SK-N-SH treated with all-trans-retinoic acid at 6 μM for 48 hours (cell line): Measurements from ENCODE around the gene KMT2B.

Source experiments
- ATAC-seq: fragments of 200-7000 bp; cut with Tn5 transposase; 3 replicates; pipeline ENCODE4 v1.9.1; 2020; ENCODE audit warnings: mild to moderate bottlenecking, moderate library complexity
- ARNTL ChIP-seq: fragments of 450-650 bp; formaldehyde crosslinking; IDR thresholded peaks from 2 replicates; pipeline ENCODE4 v1.5.0; 2020; ENCODE audit warnings: low read depth, mild to moderate bottlenecking, moderate library complexity, borderline replicate concordance
- CREB5 ChIP-seq: fragments of 250-450 bp; sonication (Bioruptor Pico); IDR thresholded peaks from 2 replicates; pipeline ENCODE4 v1.5.1; 2020; ENCODE audit warnings: low read depth, mild to moderate bottlenecking, moderate library complexity
- CSDC2 ChIP-seq: fragments of 250-450 bp; sonication (Bioruptor Pico); IDR thresholded peaks from 2 replicates; pipeline ENCODE4 v1.5.0; 2020; ENCODE audit warnings: mild to moderate bottlenecking, moderate library complexity
- CSRNP3 ChIP-seq: fragments of 250-450 bp; sonication (Bioruptor Pico); IDR thresholded peaks from 2 replicates; pipeline ENCODE4 v1.5.1; 2021; ENCODE audit warnings: mild to moderate bottlenecking, moderate library complexity
- ESRRG ChIP-seq: fragments of 250-450 bp; sonication (Bioruptor Pico); IDR thresholded peaks from 2 replicates; pipeline ENCODE4 v1.6.1; 2021; ENCODE audit warnings: mild to moderate bottlenecking
- GLIS3 ChIP-seq: fragments of 250-450 bp; sonication (Bioruptor Pico); IDR thresholded peaks from 2 replicates; pipeline ENCODE4 v1.5.0; 2020; ENCODE audit warnings: mild to moderate bottlenecking, moderate library complexity
- ISL1 ChIP-seq: fragments of 250-450 bp; sonication (Bioruptor Pico); IDR thresholded peaks from 2 replicates; pipeline ENCODE4 v2.1.2; 2022; ENCODE audit warnings: mild to moderate bottlenecking, moderate library complexity
- OSR1 ChIP-seq: fragments of 250-450 bp; sonication (Bioruptor Pico); IDR thresholded peaks from 2 replicates; pipeline ENCODE4 v1.8.0; 2022; ENCODE audit warnings: moderate library complexity, mild to moderate bottlenecking, inconsistent platforms
- PATZ1 ChIP-seq: fragments of 250-450 bp; sonication (Bioruptor Pico); IDR thresholded peaks from 2 replicates; pipeline ENCODE4 v1.8.0; 2020; ENCODE audit warnings: mild to moderate bottlenecking, moderate library complexity, borderline replicate concordance
- PPARA ChIP-seq: fragments of 250-450 bp; sonication (Bioruptor Pico); IDR thresholded peaks from 2 replicates; pipeline ENCODE4 v1.5.0; 2020; ENCODE audit warnings: mild to moderate bottlenecking, borderline replicate concordance
- RARB ChIP-seq: fragments of 250-450 bp; sonication (Bioruptor Pico); IDR thresholded peaks from 2 replicates; pipeline ENCODE4 v1.8.0; 2021; ENCODE audit warnings: mild to moderate bottlenecking, moderate library complexity
- SNAI2 ChIP-seq: fragments of 250-450 bp; sonication (Bioruptor Pico); IDR thresholded peaks from 2 replicates; pipeline ENCODE4 v1.5.0; 2020; ENCODE audit warnings: mild to moderate bottlenecking, moderate library complexity
- TCF4 ChIP-seq: fragments of 250-450 bp; sonication (Bioruptor Pico); IDR thresholded peaks from 2 replicates; pipeline ENCODE4 v1.8.0; 2021; ENCODE audit warnings: mild to moderate bottlenecking, moderate library complexity, borderline replicate concordance
- TOX ChIP-seq: fragments of 250-450 bp; sonication (Bioruptor Pico); IDR thresholded peaks from 2 replicates; pipeline ENCODE4 v1.8.0; 2021; ENCODE audit warnings: mild to moderate bottlenecking, moderate library complexity, borderline replicate concordance
- TSHZ2 ChIP-seq: fragments of 250-450 bp; sonication (Bioruptor Pico); IDR thresholded peaks from 2 replicates; pipeline ENCODE4 v1.5.0; 2020; ENCODE audit warnings: mild to moderate bottlenecking, moderate library complexity
- ZFP3 ChIP-seq: fragments of 250-450 bp; sonication (Bioruptor Pico); IDR thresholded peaks from 2 replicates; pipeline ENCODE4 v1.5.0; 2020; ENCODE audit warnings: mild to moderate bottlenecking, moderate library complexity
- ZFP30 ChIP-seq: fragments of 450-650 bp; formaldehyde crosslinking; IDR thresholded peaks from 2 replicates; pipeline ENCODE4 v1.5.0; 2022; ENCODE audit warnings: mild to moderate bottlenecking, moderate library complexity
- ZNF565 ChIP-seq: fragments of 450-650 bp; formaldehyde crosslinking; conservative IDR thresholded peaks from 2 replicates; pipeline ENCODE4 v1.5.0; 2020; ENCODE audit warnings: low read depth, mild to moderate bottlenecking, moderate library complexity
- ZNF70 ChIP-seq: fragments of 450-650 bp; formaldehyde crosslinking; IDR thresholded peaks from 2 replicates; pipeline ENCODE4 v1.5.0; 2020; ENCODE audit warnings: mild to moderate bottlenecking, moderate library complexity
- ZNF8 ChIP-seq: fragments of 450-650 bp; formaldehyde crosslinking; IDR thresholded peaks from 2 replicates; pipeline ENCODE4 v1.5.0; 2020; ENCODE audit warnings: mild to moderate bottlenecking, moderate library complexity

KMT2B gene

GRCh38 chr19:35775298-35776101, 57.7 kb downstream of the KMT2B start, which contains the start of gene ARHGAP33:
Gene ARHGAP33 (plus strand): TSS chr19:35775564. CDS start chr19:35775659, 95 bp downstream.
- TF ChIP-seq TOX (no peak), ARNTL (no peak), ZFP3 (CRISPR knock-in tag) (no peak), SNAI2 (CRISPR knock-in tag) (no peak), CREB5 (CRISPR knock-in tag) (no peak), ISL1 (no peak), TSHZ2 (0 out of 2 replicates have a peak, but pooled peaks have one; percentile 19)

GRCh38 chr19:35776102-35776788, 58.4 kb downstream of the KMT2B start:
- ATAC-seq: no peak
- TF ChIP-seq ZNF70 (CRISPR knock-in tag): peak; percentile 97
- no peak for TF ChIP-seq TCF4 (CRISPR knock-in tag)
- TF ChIP-seq OSR1 (CRISPR knock-in tag): no peak
- no peak for TF ChIP-seq ESRRG (CRISPR knock-in tag)
- TF ChIP-seq ZNF8 (CRISPR knock-in tag): no peak
- no peak for TF ChIP-seq ZNF565
- no peak for TF ChIP-seq GLIS3 (CRISPR knock-in tag)

More at GRCh38 chr19:35775298-35776101, 57.7 kb downstream of the KMT2B start, which contains the start of gene ARHGAP33:
- peak; percentile 90 for ATAC-seq

GRCh38 chr19:35777086-35777841, 59.5 kb downstream of the KMT2B start:
- no peak for ATAC-seq
- TF ChIP-seq CSRNP3 (CRISPR knock-in tag): no peak
- TF ChIP-seq ESRRG (CRISPR knock-in tag): no peak
- no peak for TF ChIP-seq PATZ1 (CRISPR knock-in tag)
- TF ChIP-seq PPARA (CRISPR knock-in tag): no peak
- no peak for TF ChIP-seq ARNTL
- TF ChIP-seq ZFP3 (CRISPR knock-in tag): no peak
- TF ChIP-seq GLIS3 (CRISPR knock-in tag): no peak
- TF ChIP-seq CSDC2 (CRISPR knock-in tag): no peak
- no peak for TF ChIP-seq TCF4 (CRISPR knock-in tag)
- no peak for TF ChIP-seq ISL1
- TF ChIP-seq RARB: no peak
- no peak for TF ChIP-seq ZFP30 (CRISPR knock-in tag)
- no peak for TF ChIP-seq CREB5 (CRISPR knock-in tag)
- TF ChIP-seq ZNF565: no peak
